ENCODE results near the gene TBC1D22A. TPM values are rescaled to one million over a fixed set of nuclear protein-coding genes. Genes with fewer than 3 reads are reported as not detected.

The TBC1D22A gene
- polyA plus RNA-seq, 1 donor from 2014 or later, result 9.3 TPM

DNA sequence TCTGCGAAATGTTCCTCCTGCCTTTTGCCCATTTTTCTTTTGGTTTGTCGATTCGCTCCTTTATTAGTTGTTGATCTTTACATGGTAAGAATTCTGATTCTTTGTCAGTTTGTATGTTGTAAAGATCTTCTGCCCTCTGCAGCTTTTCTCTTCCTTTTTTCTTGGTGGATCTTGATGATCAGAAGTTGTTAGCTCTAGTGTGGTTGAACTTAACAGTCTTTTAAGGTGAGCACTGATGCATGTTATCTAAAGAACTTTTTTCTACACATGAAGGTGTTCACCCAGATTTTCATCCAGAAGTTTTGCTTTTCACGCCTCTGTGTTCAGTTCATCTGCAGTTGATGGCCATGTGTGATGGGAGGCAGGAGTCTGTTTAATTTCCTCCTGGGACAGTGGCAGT, 133.7 kb downstream of the TBC1D22A start:
- no peaks in the 10 kb centered on the region for H3K9me2 ChIP-seq (ENCODE audit: insufficient read depth, low read length)
- no peak overlapping the region for H3K4me2 ChIP-seq (ENCODE audit: low read length)
- TF ChIP-seq, protein P1, sequence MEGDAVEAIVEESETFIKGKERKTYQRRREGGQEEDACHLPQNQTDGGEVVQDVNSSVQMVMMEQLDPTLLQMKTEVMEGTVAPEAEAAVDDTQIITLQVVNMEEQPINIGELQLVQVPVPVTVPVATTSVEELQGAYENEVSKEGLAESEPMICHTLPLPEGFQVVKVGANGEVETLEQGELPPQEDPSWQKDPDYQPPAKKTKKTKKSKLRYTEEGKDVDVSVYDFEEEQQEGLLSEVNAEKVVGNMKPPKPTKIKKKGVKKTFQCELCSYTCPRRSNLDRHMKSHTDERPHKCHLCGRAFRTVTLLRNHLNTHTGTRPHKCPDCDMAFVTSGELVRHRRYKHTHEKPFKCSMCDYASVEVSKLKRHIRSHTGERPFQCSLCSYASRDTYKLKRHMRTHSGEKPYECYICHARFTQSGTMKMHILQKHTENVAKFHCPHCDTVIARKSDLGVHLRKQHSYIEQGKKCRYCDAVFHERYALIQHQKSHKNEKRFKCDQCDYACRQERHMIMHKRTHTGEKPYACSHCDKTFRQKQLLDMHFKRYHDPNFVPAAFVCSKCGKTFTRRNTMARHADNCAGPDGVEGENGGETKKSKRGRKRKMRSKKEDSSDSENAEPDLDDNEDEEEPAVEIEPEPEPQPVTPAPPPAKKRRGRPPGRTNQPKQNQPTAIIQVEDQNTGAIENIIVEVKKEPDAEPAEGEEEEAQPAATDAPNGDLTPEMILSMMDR (IDR thresholded peaks at IDR 0.05; ENCODE audit: poor library complexity, severe bottlenecking), result no peak
- TF ChIP-seq EZH2 (IDR thresholded peaks at IDR 0.05; ENCODE audit: borderline replicate concordance, insufficient read depth, low read length, poor library complexity, severe bottlenecking) (no peak), REST (IDR thresholded peaks at IDR 0.05; ENCODE audit: borderline replicate concordance) (no peak)
- no peaks in the 10 kb centered on the region for H3K27me3 ChIP-seq (ENCODE audit: insufficient read depth, low read depth, low read length)
- H3K79me2 ChIP-seq (replicated peaks; ENCODE audit: insufficient read depth, low read length), result no peaks in the 10 kb centered on the region
- no peak overlapping the region for H3K9ac ChIP-seq (ENCODE audit: low read length)
- H2AFZ ChIP-seq (ENCODE audit: low read depth, low read length), result no peak overlapping the region
- no peak overlapping the region for H3K27ac ChIP-seq (ENCODE audit: low read length)
- H3F3A ChIP-seq (ENCODE audit: insufficient read depth, low read length, poor library complexity, severe bottlenecking), result no peaks in the 10 kb centered on the region
- H4K20me1 ChIP-seq (ENCODE audit: insufficient read depth), result no peaks in the 10 kb centered on the region
- H3K36me3 ChIP-seq (ENCODE audit: insufficient read depth, low read length), result no peaks in the 10 kb centered on the region
- H3K9me3 ChIP-seq (ENCODE audit: low read length), result no peaks in the 10 kb centered on the region
- no peak overlapping the region for H3K4me3 ChIP-seq (ENCODE audit: low read length)

- Histone ChIP-seq H2AFZ (ENCODE audit: low read depth, low read length) (no peak overlapping the region), H3K36me3 (ENCODE audit: insufficient read depth, low read length) (no peaks in the 10 kb centered on the region), H3K4me3 (ENCODE audit: low read length) (no peak overlapping the region), H3K27ac (ENCODE audit: low read length) (no peak overlapping the region), H4K20me1 (ENCODE audit: insufficient read depth) (no peaks in the 10 kb centered on the region), H3K4me2 (ENCODE audit: low read length) (no peak overlapping the region), H3F3A (ENCODE audit: insufficient read depth, low read length, poor library complexity, severe bottlenecking) (no peaks in the 10 kb centered on the region), H3K9me2 (ENCODE audit: insufficient read depth, low read length) (no peaks in the 10 kb centered on the region), H3K27me3 (ENCODE audit: insufficient read depth, low read depth, low read length) (no peaks in the 10 kb centered on the region), H3K79me2 (replicated peaks; ENCODE audit: insufficient read depth, low read length) (no peaks in the 10 kb centered on the region), H3K9ac (ENCODE audit: low read length) (no peak overlapping the region), H3K9me3 (ENCODE audit: low read length) (no peaks in the 10 kb centered on the region)
- TF ChIP-seq SMC3 (conservative IDR thresholded peaks at IDR 0.05; ENCODE audit: poor library complexity) (no peak), EP300 (conservative IDR thresholded peaks at IDR 0.05; ENCODE audit: poor library complexity, severe bottlenecking) (no peak), EZH2 (IDR thresholded peaks at IDR 0.05; ENCODE audit: borderline replicate concordance, insufficient read depth, low read length, poor library complexity, severe bottlenecking) (no peak), MXI1 (conservative IDR thresholded peaks at IDR 0.05; ENCODE audit: poor library complexity, severe bottlenecking) (no peak), REST (IDR thresholded peaks at IDR 0.05; ENCODE audit: borderline replicate concordance) (no peak), TAF1 (IDR thresholded peaks at IDR 0.05; ENCODE audit: low read depth) (no peak), RAD21 (conservative IDR thresholded peaks at IDR 0.05) (no peak), POLR2AphosphoS5 (IDR thresholded peaks at IDR 0.05) (no peak)
- TF ChIP-seq, protein P1 (IDR thresholded peaks at IDR 0.05; ENCODE audit: poor library complexity, severe bottlenecking), result no peak
Observed at GRCh38 chr22:46896568-46897245, 134.3 kb downstream of the TBC1D22A start.
